GM18520 (cell line): Measurements from ENCODE around the gene PLTP.
"Not testable (repeated sequence)": the region's sequence is repeated elsewhere in the genome, so short reads cannot be mapped to it uniquely, and the experiment has no call there.

Experiments
- ATAC-seq: cut with Tn5 transposase; IDR thresholded peaks from one replicate; pipeline ENCODE4 v1.9.1; 2021; ENCODE audit not compliant: unreplicated experiment

PLTP gene

GRCh38 chr20:45911486-45912343 lies at the start of gene PLTP:
TSS of gene PLTP (minus strand) at chr20:45912155. CDS start at chr20:45911452, 703 bp downstream.
- ATAC-seq, result no peak

GRCh38 chr20:45959956-45960630 lies 48.1 kb upstream of the PLTP start:
- no peak for ATAC-seq

- ATAC-seq, result no peak
Measured at GRCh38 chr20:45959126-45959525, 47.2 kb upstream of the PLTP start.

- no peak for ATAC-seq
Measured at GRCh38 chr20:45958593-45958992, 46.6 kb upstream of the PLTP start.

GRCh38 chr20:45957021-45957941 lies 45.3 kb upstream of the PLTP start:
- ATAC-seq, result no peak

GRCh38 chr20:45956326-45956725 lies 44.4 kb upstream of the PLTP start:
- ATAC-seq, result not testable (repeated sequence)

- ATAC-seq, result no peak
Measured at GRCh38 chr20:45953672-45954071, 41.7 kb upstream of the PLTP start.

GRCh38 chr20:45952861-45953260 lies 40.9 kb upstream of the PLTP start:
- ATAC-seq, result no peak

- no peak for ATAC-seq
Measured at GRCh38 chr20:45951925-45952834, 40.2 kb upstream of the PLTP start.

GRCh38 chr20:45950330-45950646 lies 38.3 kb upstream of the PLTP start:
- no peak for ATAC-seq

GRCh38 chr20:45949542-45950329 lies 37.8 kb upstream of the PLTP start:
- ATAC-seq, result no peak

GRCh38 chr20:45948742-45949541 lies 37.0 kb upstream of the PLTP start:
- no peak for ATAC-seq

- ATAC-seq, result no peak
Measured at GRCh38 chr20:45948261-45948733, 36.3 kb upstream of the PLTP start.

GRCh38 chr20:45947110-45947866 lies 35.3 kb upstream of the PLTP start:
- ATAC-seq, result no peak

GRCh38 chr20:45946149-45946970 lies 34.4 kb upstream of the PLTP start:
- ATAC-seq, result no peak

- ATAC-seq, result no peak
Measured at GRCh38 chr20:45945678-45946148, 33.8 kb upstream of the PLTP start.
